GOT3 (cell line): ENCODE results near the gene STK32C.
A peak's percentile ranks its signal among the peaks of the same experiment; 100 is the strongest.
"Not testable (repeated sequence)": the region's sequence is repeated elsewhere in the genome, so short reads cannot be mapped to it uniquely, and the experiment has no call there.

Source experiments
- DNase-seq: peaks from one replicate; lab custom pipeline; 2025; ENCODE audit warnings: mixed read lengths; lab: John Stamatoyannopoulos, UW

Gene STK32C

DNA sequence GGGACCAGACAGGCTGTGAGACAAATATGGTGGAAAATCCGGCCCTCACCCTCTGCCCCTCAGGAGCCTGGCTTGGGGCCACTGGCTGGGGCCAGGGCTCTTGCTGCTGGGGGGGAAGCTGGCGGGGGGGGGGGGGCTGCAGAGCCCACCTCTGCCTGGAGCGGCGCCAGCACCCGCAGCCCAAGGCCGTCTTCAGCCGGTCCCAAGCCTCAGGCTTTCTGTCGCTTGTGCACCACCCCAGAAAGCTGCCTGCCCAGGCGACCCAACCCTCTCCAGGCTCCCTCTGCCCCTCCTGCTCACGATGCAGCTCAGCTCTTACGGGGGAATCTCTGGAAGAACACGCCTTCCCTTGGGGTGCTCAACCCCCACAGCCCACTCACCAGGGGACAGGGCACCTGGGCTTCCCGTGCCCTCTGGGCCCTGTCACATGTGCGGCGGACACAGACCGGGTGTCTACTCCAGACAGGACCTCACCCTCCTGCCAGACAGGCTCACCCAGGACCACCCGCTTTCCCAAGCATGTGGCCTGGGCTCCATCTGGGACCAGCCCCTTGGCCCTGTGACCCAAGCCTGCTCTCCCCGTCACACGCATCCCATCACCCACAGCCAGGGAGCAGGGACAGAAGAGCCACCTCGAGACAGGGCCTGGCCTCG is 77.1 kb downstream of the STK32C start:
- no peak for DNase-seq

DNA sequence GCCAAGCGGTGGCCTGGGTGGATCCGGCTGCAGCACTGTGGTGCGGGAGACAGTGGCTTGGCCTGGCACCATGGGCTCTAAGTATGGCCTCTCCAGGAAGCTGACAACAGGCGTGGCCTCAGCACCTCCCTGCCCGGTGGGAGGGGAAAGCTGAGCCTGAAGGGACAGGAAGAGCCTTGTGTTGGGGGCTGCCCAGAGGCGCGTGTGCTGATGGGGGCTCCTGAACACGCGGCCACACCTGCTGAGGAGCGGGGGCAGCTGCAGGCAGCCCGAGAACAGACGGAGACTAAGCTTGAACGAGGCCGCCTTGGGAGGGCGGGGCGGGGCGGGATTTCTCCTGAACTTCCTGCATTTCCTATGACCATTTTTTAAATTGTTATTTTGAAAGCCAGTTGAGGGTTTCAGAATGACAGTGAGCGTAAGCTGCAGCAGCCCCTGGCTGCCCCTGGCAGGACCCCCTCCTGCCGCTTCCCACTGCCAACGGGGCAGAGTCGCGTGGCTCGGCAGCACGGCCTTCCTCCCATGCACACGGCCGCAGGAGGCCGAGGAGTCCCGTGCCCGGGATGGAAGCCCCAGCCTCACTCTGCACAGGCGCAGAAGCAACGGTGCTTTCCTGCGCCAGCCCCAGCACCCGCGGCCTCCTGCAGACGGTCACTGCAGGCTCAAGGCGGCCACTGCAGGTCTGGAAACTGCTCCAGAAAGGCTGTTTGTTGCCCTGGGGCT is 77.8 kb downstream of the STK32C start:
- DNase-seq = no peak

DNA sequence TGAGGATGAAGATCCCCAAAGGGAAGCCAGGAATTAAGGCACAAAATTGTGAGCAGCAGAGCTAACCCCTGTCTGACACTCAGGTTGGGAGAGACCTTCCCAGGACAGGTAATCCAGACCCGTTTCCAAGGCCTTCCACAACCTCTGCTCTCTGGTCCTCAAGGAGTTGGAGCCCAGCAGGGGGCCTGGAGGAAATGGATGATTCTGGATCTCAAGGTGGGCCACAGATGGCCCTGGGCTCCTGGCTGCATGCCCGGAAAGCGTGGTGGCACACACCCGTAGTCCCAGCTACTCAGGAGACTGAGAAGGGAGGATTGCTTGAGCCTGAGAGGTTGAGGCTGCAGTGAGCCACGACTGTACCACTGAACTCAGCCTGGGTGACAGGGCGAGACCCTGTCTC is 78.7 kb downstream of the STK32C start:
- no peak for DNase-seq

DNA sequence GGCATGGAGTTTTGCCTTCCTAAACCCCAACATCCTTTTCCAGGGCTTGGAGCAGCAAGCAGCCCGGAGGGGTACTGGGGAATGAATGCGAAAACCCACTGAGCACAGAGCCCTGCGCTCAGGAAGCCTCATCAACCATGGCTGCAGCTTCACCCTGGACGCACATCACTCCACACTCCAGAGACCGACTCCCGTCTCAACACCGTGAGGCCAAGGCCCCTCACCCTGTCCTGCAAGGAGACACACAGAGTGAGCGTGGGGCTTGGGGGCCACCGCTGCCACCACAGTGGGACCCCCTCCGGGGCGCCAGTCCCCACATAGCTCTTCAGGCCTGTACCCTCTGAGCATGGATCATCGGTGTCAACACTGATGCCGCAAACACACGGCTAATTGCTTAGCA is 79.1 kb downstream of the STK32C start:
- no peak for DNase-seq

DNA sequence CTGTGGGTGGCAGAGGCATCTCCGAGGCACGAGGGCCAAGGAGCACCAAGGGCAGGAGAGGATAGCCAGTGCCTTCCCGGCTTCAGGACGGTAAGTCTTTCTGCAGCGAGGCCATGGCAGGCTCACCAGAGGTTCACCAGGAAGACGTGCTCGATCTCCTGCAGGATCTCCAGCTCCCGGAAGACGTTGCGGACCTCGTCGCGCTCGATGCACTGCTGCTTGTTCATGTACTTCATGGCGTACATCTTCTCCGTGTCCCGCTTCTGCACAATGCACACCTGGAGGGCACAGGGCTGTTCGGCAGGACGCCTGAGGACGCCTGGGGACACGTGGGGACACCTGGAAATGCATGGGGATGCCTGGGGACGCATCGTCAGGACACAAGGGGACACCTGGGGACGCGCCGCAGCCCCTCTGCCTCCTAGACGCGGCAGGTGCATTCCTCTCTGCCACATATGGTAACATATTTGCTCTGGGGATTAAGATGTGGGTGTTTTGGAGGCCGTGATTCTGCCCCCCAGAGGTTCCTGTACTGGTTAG is 79.8 kb downstream of the STK32C start:
- no peak for DNase-seq

DNA sequence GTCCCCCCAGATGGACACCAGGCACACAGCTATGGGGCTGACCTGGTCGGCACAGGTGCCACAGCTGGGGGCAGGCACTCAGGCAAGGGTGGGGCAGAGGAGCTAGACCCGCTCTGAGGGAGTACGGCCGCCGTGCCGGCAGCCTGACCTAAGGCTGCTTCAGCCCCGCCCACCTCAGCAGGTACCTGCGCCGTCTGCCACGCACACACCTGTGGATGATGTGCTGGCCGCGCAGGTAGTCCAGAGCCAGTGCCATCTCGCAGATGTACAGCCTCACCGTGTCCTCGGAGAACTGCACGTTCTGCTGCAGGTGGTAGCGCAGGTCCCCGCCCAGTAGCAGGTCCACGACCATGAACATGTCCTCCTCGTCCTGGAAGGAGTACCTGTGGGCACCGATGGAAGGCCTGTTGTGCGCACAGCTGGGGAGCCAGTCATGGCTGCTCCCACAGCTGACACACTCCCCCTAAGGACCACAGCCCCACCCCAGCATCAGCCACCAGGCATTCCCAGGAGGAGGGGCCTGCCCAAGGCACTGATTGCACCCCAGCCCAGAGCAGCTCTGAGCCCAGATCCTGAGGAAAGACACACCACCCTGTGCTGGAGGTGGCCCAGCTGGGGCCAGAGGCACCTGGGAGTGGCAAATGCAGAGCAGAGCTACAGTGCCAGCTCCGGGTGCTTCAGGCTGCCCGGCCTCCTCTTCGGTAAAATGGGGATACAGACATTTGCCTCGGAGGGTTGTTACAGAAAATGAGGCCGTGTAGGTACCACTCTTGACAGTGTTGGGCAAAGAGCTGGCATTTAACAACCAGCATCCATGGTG is 81.0 kb downstream of the STK32C start:
- no peak for DNase-seq

DNA sequence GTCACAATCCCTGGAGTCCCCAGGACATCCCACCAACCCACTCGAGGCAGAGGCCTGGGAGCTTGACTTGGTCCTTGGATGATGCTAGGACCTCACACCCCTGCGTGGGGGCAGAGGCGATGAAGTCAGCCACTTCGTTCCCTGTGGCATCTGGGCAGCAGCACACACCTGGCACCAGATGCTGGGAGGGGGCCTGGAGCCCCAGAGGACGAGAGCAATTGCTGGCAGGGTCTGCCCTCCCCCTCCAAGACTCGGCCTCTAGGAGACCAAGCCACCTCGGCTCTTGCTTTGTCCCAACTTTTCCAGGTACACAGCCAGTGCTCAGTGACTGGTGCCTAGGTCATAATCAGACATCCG is 81.9 kb downstream of the STK32C start:
- DNase-seq = no peak

DNA sequence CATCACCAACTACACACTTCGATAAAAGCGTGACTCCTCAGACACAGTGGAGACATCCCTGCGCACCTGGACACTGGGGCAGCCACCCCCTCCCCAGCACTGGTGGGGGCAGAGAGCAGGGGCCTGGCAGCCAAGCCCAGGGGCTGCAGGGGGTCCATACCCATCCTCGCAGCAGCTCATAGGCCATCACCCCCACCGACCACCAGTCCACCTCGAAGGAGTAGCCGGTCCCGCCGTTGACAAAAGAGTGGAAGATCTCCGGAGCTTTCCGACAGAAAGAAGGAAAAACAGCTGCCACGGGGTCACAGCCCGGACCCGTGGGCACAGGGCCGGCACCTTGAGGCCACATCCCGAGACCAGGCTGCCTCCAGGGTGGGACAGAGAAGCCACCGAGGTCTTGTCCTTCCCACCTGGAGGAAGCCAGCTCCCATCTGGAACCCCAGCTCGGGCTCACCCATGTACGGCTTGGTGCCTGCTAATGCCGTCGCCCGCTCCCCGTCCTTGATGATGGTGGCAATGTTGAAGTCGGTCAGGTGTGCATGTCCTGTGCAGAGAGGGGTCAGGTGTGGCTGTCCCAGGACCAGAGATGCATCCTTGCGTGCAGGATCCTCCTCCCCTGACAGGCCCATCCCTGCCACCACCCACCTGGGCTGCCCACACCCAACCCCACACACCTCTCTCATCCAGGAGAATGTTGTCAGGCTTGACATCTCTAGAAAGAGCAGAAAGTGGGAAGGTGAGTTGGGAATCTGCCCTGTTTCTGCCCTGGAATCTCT is 82.5 kb downstream of the STK32C start:
- DNase-seq = no peak

DNA sequence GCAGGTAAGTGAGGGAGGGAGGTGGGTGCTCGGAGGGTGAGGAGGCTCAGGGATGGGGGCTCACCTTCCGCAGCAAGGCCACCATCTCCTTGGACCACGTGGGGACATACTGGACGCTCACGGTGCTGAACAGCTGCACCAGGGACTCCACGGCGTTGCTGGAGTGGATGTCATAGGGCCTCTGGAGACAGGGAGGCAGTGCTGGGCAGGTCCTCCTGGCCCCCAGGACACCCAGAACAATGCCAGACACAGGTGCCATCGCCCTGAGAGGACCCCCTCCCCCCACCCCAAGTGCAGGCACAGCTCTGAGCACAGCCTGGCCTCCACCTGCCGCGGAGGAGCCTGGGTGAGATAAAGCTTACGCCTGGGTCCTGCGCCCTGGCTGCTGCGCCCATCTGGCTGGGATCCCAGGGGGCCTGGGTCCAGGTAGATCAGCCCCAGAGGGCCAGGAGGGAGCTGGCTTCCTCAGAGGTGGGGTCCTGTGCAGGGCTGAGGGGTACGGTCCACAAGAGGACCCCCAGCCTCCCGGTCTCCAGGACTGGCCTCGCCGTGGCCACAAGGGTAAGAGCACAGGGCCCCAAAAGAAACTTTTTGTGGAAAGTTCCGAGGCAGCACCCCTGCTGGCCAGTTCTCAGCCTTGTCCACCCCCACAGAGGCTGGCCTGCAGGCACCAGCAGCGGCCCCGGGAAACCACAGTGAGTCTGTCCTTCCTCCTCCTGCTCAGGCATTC is 83.2 kb downstream of the STK32C start:
- DNase-seq = no peak

DNA sequence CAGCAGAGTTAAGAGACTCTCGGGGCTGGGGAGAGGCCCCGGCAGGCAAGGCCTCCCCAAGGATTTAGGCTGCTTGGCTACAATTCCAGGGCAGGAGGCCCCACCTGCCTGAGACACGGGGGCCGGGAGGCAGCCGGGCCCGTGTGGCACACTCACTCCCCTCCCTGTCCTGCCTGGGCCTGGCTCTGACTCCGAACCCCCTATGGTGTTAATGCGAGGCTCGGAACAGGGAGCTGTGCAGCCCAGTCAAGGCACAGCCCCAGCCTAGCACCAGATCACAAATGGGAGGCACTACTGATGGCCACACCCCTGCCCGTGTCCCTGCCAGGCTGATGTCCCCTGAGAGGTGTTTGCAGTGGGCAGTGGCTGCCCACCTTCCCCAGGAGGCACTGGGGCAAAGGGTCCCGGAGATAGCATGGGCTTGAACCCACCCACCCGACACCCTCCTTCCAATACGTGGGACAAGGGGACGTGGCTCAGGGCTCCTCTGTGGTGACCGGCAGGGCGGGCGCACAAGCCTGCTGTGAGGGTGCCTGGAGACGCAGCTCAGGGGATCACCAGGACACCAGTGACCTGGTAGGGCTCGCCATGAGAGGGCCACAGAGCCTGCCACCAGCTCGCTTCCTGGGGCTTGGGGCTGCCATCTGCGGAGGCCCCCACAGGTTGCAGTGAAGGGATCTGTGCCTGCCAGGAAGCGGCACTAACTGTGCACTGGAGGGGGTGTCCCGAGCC is 84.0 kb downstream of the STK32C start:
- DNase-seq = no peak

DNA sequence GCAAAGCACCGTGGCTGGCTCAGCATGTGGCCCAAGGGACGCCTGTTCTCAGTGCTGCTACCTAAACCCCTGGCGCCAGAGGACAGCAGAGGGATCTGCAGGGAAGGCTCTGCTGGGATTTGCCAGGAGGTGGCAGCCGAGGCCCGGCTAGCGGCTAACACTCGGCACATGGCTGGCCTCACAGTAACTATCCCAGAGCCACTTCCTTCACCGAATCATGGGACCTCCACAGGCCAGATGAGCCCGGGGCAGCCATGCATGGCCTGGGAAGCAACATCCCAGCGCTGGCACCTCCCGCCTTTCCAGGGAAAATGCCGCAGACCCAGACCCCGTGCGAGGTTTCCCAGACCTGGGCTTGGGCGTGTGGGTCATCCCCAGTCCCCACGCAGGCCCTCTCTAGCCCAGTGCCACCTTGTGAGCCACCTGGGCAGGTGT is 84.6 kb downstream of the STK32C start:
- DNase-seq = peak; percentile 18

DNA sequence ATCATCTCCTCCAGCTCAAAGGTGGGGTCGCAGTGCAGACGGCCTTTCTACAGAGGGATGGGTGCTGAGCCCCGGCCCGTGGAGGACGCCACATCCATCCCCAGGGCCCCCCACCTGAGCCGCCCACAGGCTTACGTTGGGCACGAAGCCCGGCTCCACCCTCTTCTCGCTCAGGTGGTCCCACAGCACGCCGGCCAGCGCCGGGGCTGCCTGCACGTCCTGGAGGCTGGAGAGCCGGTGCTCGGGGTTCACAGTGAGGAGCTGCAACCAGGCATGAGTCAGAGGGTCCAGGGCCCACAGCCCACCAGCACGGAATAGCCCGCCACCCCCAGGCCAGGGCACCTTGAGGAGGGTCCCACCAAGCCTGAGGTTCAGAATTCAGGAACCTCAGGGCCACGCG is 85.0 kb downstream of the STK32C start:
- no peak for DNase-seq

DNA sequence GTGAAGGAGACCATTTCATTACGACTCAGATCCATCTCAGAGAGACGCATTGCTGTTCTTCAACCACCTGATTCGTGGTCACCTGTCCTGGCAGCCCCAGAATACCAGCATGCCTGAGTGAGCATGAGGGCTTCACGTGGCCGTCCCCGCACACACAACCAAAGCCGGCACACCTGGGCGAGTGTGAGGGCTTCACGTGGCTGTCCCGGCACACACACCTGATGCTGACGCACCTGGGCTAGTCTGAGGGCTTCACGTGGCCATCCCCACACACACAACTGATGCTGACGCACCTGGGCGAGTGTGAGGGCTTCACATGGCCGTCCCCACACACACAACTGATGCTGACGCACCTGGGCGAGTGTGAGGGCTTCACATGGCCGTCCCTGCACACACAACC is 86.8 kb downstream of the STK32C start:
- not testable (repeated sequence) for DNase-seq

DNA sequence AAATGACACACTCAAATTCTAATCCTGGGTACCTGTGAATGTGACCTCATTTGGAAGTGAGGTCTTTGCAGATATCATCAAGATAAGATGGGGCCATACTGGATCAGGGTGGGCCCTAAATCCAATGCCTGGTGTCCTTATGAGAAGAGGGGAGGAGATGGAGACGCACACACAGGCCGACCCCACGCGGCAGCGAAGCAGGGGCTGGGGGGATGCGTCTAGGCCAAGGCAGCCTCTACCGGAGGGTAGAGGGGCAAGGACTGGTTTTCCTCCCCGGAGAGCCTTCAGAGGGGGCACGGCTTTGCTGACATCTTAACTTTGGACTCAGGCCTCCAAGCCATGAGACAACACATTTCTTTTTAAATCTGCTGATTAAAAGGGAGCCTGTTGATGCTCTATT is 87.7 kb downstream of the STK32C start:
- no peak for DNase-seq

DNA sequence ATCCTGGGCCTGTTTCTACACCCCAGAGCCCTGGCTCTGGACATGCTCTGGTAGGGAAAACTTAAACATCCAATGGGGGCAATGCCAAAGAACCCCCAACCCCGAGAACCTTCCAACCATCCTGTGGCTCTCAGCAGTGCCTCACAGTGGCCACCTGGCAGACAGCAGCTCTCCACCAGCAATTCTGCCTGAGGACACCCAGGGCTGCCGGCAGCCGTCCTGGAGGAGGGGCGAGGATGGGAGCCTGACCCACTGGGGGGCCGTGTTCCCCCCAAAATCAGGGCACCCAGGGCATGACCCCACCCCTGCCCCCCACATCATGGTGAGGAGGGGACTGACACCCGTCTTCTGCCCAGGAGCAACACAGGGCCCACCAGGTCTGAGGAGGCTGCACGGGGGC is 88.3 kb downstream of the STK32C start:
- DNase-seq = no peak

DNA sequence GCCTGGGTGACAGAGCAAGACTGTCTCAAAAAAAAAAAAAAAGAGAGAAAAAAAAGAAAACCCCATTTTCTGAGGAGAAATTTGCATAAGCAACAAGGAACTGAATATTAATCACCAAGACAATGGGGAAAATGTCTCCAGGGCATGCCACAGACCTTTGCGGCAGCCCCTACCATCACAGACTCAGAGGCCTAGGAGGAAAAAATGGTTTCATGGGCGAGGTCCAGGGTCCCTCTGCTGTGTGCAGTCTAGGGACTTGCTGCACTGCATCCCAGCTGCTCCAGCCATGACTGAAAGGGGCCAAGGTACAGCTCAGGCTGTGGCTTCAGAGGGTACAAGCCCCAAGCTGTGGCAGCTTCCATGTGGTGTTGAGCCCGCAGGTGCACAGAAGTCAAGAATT is 91.3 kb downstream of the STK32C start:
- DNase-seq = not testable (repeated sequence)

DNA sequence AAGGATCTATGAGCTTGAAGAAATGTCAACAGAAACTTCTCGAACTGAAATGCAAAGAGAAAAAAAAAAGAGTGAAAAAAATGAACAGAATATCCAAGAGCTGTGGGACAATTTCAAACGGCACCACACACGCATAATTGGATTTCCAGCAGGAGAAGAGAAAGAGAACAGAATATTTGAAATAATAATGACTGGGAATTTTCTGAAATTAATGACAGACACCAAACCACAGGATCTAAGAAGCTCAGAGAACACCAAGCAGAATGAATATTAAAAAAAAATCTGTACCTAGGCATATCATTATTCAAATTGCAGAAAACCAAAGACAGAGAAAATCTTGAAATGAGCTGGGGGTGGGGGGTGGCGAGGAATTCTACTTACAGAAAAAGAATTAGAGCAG is 93.8 kb downstream of the STK32C start:
- DNase-seq = no peak

DNA sequence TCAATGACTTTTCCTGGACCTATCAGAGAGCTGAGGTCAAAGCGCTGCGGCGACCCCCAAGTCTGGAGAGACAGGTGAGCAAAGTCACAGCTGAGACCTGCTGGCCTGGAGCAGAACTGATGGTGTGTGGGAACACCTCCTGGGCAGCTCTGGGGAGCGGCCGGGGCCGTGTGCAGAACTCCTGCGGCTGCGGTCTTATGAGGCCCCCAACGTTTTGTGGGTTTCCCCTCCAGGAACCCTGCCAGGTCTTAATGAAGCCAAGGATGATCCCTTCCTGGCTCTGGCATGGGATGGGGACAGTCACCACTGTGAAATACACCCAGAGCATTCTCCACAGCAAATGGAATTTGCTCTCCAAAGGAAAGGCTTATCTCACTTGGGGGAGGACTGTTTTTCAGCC is 94.9 kb downstream of the STK32C start:
- DNase-seq = no peak

DNA sequence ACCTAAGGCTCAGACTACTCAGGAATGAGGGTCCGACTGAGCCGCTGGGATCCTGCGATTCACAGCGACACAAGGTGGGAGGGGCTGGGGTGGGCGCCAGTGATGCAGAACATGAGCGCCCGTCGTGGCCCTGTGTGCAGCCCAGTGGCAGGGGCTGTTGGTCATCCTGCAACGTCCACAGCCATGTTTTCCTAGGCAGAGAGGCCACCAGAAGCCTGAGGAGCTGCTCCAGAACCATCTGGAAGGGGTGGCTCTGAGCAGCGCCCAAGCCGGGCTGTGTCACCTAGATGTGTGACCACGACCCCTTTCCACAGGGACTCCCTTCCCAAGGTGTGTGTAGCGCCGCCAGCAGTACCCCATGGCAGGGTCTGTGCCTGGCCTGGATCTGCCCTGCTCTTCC is 96.5 kb downstream of the STK32C start:
- DNase-seq = no peak

DNA sequence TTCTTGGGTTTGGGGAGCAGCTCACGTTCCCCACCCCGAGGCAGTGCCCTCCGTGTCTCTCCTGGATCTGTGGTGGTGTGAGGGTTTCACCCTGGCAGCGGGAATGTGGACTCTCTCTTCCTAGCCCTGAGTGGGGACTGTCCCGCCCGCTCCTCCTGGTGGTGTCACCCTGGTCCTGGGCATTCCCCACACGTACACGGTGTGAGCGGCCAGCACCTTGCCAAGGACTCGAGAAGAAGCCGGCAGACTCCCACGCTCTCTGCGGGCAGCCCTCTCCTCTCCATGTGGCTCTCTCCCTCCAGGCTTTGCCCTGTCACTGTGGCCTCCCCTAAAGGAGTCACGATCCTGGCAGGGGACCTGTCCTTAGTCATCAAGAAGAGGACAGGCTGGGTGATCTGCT is 97.0 kb downstream of the STK32C start:
- no peak for DNase-seq
